ENCODE measurements around the gene SNRPA1. TPM values are rescaled to one million over a fixed set of nuclear protein-coding genes. Genes with fewer than 3 reads are reported as not detected.

SNRPA1 gene
- total and polyA plus RNA-seq, 9 of the 15 experiments (the other 6 are each of a cell fraction or from before 2014, with no cell fraction given): 62.7 to 245 (median 189) TPM

- POLR2A ChIA-PET: interaction anchor here (0.7 to 1.0 kb wide), 2 partner anchors 25 to 88 kb away, joined by 3 read pairs; no protein-coding TSS in a partner anchor
- TF ChIP-seq KDM4B (IDR thresholded peaks at IDR 0.05; ENCODE audit: borderline replicate concordance in 2 of 2, low read depth in 1 of 2): no peak
- H3K9me1 ChIP-seq (ENCODE audit: control insufficient read depth, insufficient read depth, low read length): no peaks in the 10 kb centered on the region
- H3K27me3 ChIP-seq (ENCODE audit: control insufficient read depth in 2 of 2, insufficient read depth in 2 of 2, low read length in 2 of 2): no peaks in the 10 kb centered on the region
- ATAC-seq (no peak), DNase-seq (ENCODE audit: extremely low read depth in 1 of 4, low spot score in 3 of 4) (no peak), FAIRE-seq (no peak)
- no peaks in the 10 kb centered on the region; a peak in 1 of 5 replicates for H3K4me1 ChIP-seq (replicated peaks in 1 of 2; ENCODE audit: control insufficient read depth in 2 of 2, insufficient read depth in 2 of 2, low read length in 2 of 2)
- in situ Hi-C loops (cut with MboI) (no loop called here), intact Hi-C loops (cut with micrococcal nuclease) (no loop called here)
- H3K27ac ChIP-seq (ENCODE audit: extremely low read depth, low read depth, low read length): no peak overlapping the region
- peaks cover 86% of the 10 kb centered on the region for H3K79me2 ChIP-seq (ENCODE audit: control insufficient read depth, insufficient read depth, low read length)
- no peak overlapping the region for H3K9ac ChIP-seq (ENCODE audit: insufficient read depth in 1 of 2, low read depth in 2 of 2, low read length in 2 of 2)
- no peak overlapping the region for H2AFZ ChIP-seq (ENCODE audit: low read depth, low read length)
- peaks cover 12% of the 10 kb centered on the region for H4K20me1 ChIP-seq (replicated peaks; ENCODE audit: control insufficient read depth, insufficient read depth, low read length)
- no peak overlapping the region for H3K4me3 ChIP-seq
- BruUV-seq (replicated peaks): no TSS peak
- H3K36me3 ChIP-seq (ENCODE audit: control insufficient read depth, insufficient read depth, low read length): peaks cover 14% of the 10 kb centered on the region; the same call in 2 of the 3 replicates
- H3K4me2 ChIP-seq (ENCODE audit: insufficient read depth, low read length): no peak overlapping the region
- H3K9me3 ChIP-seq (replicated peaks; ENCODE audit: control insufficient read depth, insufficient read depth, low read depth, low read length): no peaks in the 10 kb centered on the region
- CTCF ChIA-PET (ENCODE audit: low intra/inter-chr PET ratio): no interaction called here
- 81% methylated on average over 6 of the region's 6 CpGs for WGBS (ENCODE audit: insufficient coverage, low coverage, missing lambda C conversion rate)
Observed at GRCh38 chr15:101242999-101243336, 52.1 kb downstream of the SNRPA1 start.

GRCh38 chr15:101242160-101242998 is 52.7 kb downstream of the SNRPA1 start:
- Histone ChIP-seq H3K4me3 (no peak overlapping the region), H3K9me3 (replicated peaks; ENCODE audit: control insufficient read depth, insufficient read depth, low read depth, low read length) (no peaks in the 10 kb centered on the region), H3K4me2 (ENCODE audit: insufficient read depth, low read length) (no peak overlapping the region), H3K27me3 (ENCODE audit: control insufficient read depth in 2 of 2, insufficient read depth in 2 of 2, low read length in 2 of 2) (no peaks in the 10 kb centered on the region), H3K9me1 (ENCODE audit: control insufficient read depth, insufficient read depth, low read length) (no peaks in the 10 kb centered on the region), H3K36me3 (ENCODE audit: control insufficient read depth, insufficient read depth, low read length) (peaks cover 10% of the 10 kb centered on the region; the same call in 2 of the 3 replicates), H3K79me2 (ENCODE audit: control insufficient read depth, insufficient read depth, low read length) (peaks cover 83% of the 10 kb centered on the region), H4K20me1 (replicated peaks; ENCODE audit: control insufficient read depth, insufficient read depth, low read length) (peaks cover 12% of the 10 kb centered on the region), H2AFZ (ENCODE audit: low read depth, low read length) (no peak overlapping the region), H3K4me1 (replicated peaks in 1 of 2; ENCODE audit: control insufficient read depth in 2 of 2, insufficient read depth in 2 of 2, low read length in 2 of 2) (no peaks in the 10 kb centered on the region; a peak in 1 of 5 replicates), H3K9ac (ENCODE audit: insufficient read depth in 1 of 2, low read depth in 2 of 2, low read length in 2 of 2) (no peak overlapping the region; a peak in 1 of 4 replicates), H3K27ac (ENCODE audit: extremely low read depth, low read depth, low read length) (no peak overlapping the region)
- 80% methylated on average over 11 of the region's 12 CpGs for WGBS (ENCODE audit: insufficient coverage, low coverage, missing lambda C conversion rate)
- TF ChIP-seq CC2D1A (IDR thresholded peaks at IDR 0.05) (no peak), SMAD2 (IDR thresholded peaks at IDR 0.05; ENCODE audit: low read depth, low read length) (no peak), ZNF764 (CRISPR knock-in tag; IDR thresholded peaks at IDR 0.05; ENCODE audit: low read depth) (no peak), KLF6 (CRISPR knock-in tag; IDR thresholded peaks at IDR 0.05; ENCODE audit: borderline replicate concordance) (no peak)
- intact Hi-C loops (cut with micrococcal nuclease): no loop called here
- DNase-seq (ENCODE audit: extremely low read depth in 1 of 4, low spot score in 3 of 4): no peak
- BruUV-seq (replicated peaks): no TSS peak
- ChIA-PET POLR2A (interaction anchor here (0.7 to 1.0 kb wide), 2 partner anchors 25 to 87 kb away, joined by 3 read pairs; no protein-coding TSS in a partner anchor), CTCF (ENCODE audit: low intra/inter-chr PET ratio) (no interaction called here)
- in situ Hi-C loops (cut with MboI): no loop called here
- FAIRE-seq: no peak
- ATAC-seq: no peak

All from K562 (cell line).